Activated CD4-positive, alpha-beta T cell treated with anti-CD3 and anti-CD28 coated beads for 36 hours (primary cell): ENCODE results near the gene TLL2. TPM values are rescaled to one million over a fixed set of nuclear protein-coding genes. Genes with fewer than 3 reads are reported as not detected.

Experiments
- ATAC-seq: fragments of 200-7000 bp; cut with Tn5 transposase; one replicate; pipeline ENCODE4 v1.10.0; 2021; ENCODE audit warnings: mild to moderate bottlenecking, moderate library complexity
- CTCF ChIA-PET: fragments of 350-600 bp; sonication (Branson Sonifier 250); formaldehyde crosslinking; loops from one replicate; lab custom pipeline; 2021; ENCODE audit warnings: antibody characterized with exemption; lab: Charles Lee
- POLR2A ChIA-PET: fragments of 350-600 bp; sonication (Branson Sonifier 250); formaldehyde crosslinking; loops from one replicate; lab custom pipeline; 2021; ENCODE audit warnings: antibody characterized with exemption, inconsistent platforms; lab: Charles Lee
- DNase-seq: peaks from one replicate; pipeline ENCODE4 v3.0.0-alpha.2; 2020
- H3K27ac Mint-ChIP-seq: one replicate; pipeline ENCODE4 v1.8.0; 2021; ENCODE audit warnings: mixed read lengths
- H3K27me3 Mint-ChIP-seq: one replicate; pipeline ENCODE4 v1.8.0; 2021; ENCODE audit warnings: mixed read lengths
- H3K36me3 Mint-ChIP-seq: one replicate; pipeline ENCODE4 v1.8.0; 2021; ENCODE audit warnings: low read depth, mixed read lengths
- H3K4me1 Mint-ChIP-seq: one replicate; pipeline ENCODE4 v1.8.0; 2021; ENCODE audit warnings: mixed read lengths
- H3K4me3 Mint-ChIP-seq: one replicate; pipeline ENCODE4 v1.8.0; 2021; ENCODE audit warnings: mild to moderate bottlenecking, moderate library complexity, mixed read lengths
- H3K9me3 Mint-ChIP-seq: one replicate; pipeline ENCODE4 v1.8.0; 2021; ENCODE audit warnings: low read depth, mixed read lengths
- intact Hi-C, 2 experiments: fragments of 100-400 bp; cut with DNase I in 1 of 2; cut with micrococcal nuclease in 1 of 2; formaldehyde crosslinking; loops; one replicate each; pipeline versions ENCODE4 v1.14.2 to v1.15.1; 2022 to 2024; cut with DNase I, micrococcal nuclease
- total RNA-seq, 2 experiments: library from RNA; stranded (reverse); gene quantifications; one replicate each; pipeline ENCODE4 v1.2.3, GENCODE V29; 2021

Gene TLL2
- total RNA-seq, 2 experiments from 2014 or later, result 0.02 TPM; not detected in 1

- no peaks in the 10 kb centered on the region for H3K4me1 Mint-ChIP-seq
- H3K4me3 Mint-ChIP-seq, result no peak overlapping the region
- no peaks in the 10 kb centered on the region for H3K36me3 Mint-ChIP-seq
- no peak overlapping the region for H3K27ac Mint-ChIP-seq
- DNase-seq, result no peak
- CTCF ChIA-PET, result interaction anchor here (0.6 to 1.9 kb wide), 7 partner anchors 10 to 582 kb away, joined by 3 to 6 read pairs (median 4); no protein-coding TSS in a partner anchor
- H3K9me3 Mint-ChIP-seq, result no peaks in the 10 kb centered on the region
- H3K27me3 Mint-ChIP-seq, result peaks cover 8% of the 10 kb centered on the region
- POLR2A ChIA-PET, result no interaction called here
- intact Hi-C loops, result no loop called here
- ATAC-seq, result no peak
Measured at GRCh38 chr10:96416643-96417042, 97.1 kb downstream of the TLL2 start.

GRCh38 chr10:96415891-96416554 lies 97.7 kb downstream of the TLL2 start:
- peaks cover 10% of the 10 kb centered on the region for H3K27me3 Mint-ChIP-seq
- POLR2A ChIA-PET, result no interaction called here
- intact Hi-C loops, result no loop called here
- CTCF ChIA-PET, result interaction anchor here (0.6 to 1.9 kb wide), 6 partner anchors 20 to 353 kb away, joined by 3 to 7 read pairs (median 4); no protein-coding TSS in a partner anchor
- ATAC-seq, result no peak
- H3K4me1 Mint-ChIP-seq, result no peaks in the 10 kb centered on the region
- H3K27ac Mint-ChIP-seq, result no peak overlapping the region
- no peaks in the 10 kb centered on the region for H3K36me3 Mint-ChIP-seq
- no peak overlapping the region for H3K4me3 Mint-ChIP-seq
- DNase-seq, result no peak
- H3K9me3 Mint-ChIP-seq, result no peaks in the 10 kb centered on the region

- Mint-ChIP-seq H3K9me3 (no peaks in the 10 kb centered on the region), H3K4me3 (no peak overlapping the region), H3K27ac (no peak overlapping the region), H3K27me3 (peaks cover 10% of the 10 kb centered on the region), H3K4me1 (no peaks in the 10 kb centered on the region), H3K36me3 (no peaks in the 10 kb centered on the region)
- ChIA-PET POLR2A (no interaction called here), CTCF (interaction anchor here (0.6 to 1.9 kb wide), 5 partner anchors 40 to 354 kb away, joined by 3 to 7 read pairs (median 4); no protein-coding TSS in a partner anchor)
- DNase-seq (no peak), ATAC-seq (no peak)
- intact Hi-C loops, result no loop called here
Measured at GRCh38 chr10:96415150-96415890, 98.4 kb downstream of the TLL2 start.

GRCh38 chr10:96414303-96414702 lies 99.4 kb downstream of the TLL2 start:
- ChIA-PET POLR2A (no interaction called here), CTCF (interaction anchor here (2.0 kb wide), 1 partner anchor 39 kb away, joined by 6 read pairs; no protein-coding TSS in a partner anchor)
- Mint-ChIP-seq H3K27me3 (peaks cover 10% of the 10 kb centered on the region), H3K4me3 (no peak overlapping the region), H3K9me3 (no peaks in the 10 kb centered on the region), H3K36me3 (no peaks in the 10 kb centered on the region), H3K27ac (no peak overlapping the region), H3K4me1 (no peaks in the 10 kb centered on the region)
- intact Hi-C loops, result no loop called here
- ATAC-seq (no peak), DNase-seq (no peak)

GRCh38 chr10:96413151-96413787 lies 100.5 kb downstream of the TLL2 start:
- Mint-ChIP-seq H3K27ac (no peak overlapping the region), H3K36me3 (no peaks in the 10 kb centered on the region), H3K4me3 (no peak overlapping the region), H3K4me1 (no peaks in the 10 kb centered on the region), H3K9me3 (no peaks in the 10 kb centered on the region), H3K27me3 (peaks cover 12% of the 10 kb centered on the region)
- DNase-seq, result peak; percentile 10
- ATAC-seq, result no peak
- POLR2A ChIA-PET, result interaction anchor here (0.6 kb wide), 1 partner anchor 37 kb away, joined by 3 read pairs; no protein-coding TSS in a partner anchor
- CTCF ChIA-PET, result interaction anchor here (0.6 to 2.0 kb wide), 2 partner anchors 38 to 45 kb away, joined by 3 to 6 read pairs; no protein-coding TSS in a partner anchor
- intact Hi-C loops, result no loop called here

DNA sequence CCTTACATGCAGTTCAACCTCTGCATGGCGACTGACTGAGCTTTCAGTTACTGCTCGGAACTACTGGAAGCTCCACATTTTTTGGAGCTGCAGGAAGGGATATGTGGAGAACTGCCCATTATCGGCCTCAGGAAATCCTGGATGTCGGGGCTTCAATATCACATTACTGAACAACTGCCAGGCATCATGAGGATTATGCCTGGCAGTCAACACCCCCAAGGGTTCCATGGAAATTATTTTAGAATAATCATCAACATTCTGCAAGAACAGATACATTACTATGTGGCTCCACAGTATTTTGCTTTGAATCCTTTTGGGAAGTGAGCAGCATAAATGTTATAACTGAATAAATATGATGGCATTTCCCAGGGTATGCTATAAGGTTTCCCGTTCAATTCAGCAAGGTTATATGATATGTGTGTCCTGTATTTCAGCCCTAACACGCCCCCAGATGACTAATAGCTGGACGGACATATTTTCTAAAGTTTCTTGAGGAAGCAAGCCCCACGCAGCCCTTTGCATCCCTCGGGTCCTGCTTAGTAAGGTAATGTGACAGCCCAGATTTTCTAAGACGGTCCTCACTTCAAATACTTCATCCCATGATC lies 101.9 kb downstream of the TLL2 start:
- intact Hi-C loops, result no loop called here
- H3K9me3 Mint-ChIP-seq, result no peaks in the 10 kb centered on the region
- no peaks in the 10 kb centered on the region for H3K36me3 Mint-ChIP-seq
- no peak overlapping the region for H3K4me3 Mint-ChIP-seq
- ATAC-seq (no peak), DNase-seq (no peak)
- CTCF ChIA-PET, result no interaction called here
- H3K27me3 Mint-ChIP-seq, result peaks cover 18% of the 10 kb centered on the region
- POLR2A ChIA-PET, result no interaction called here
- H3K4me1 Mint-ChIP-seq, result no peaks in the 10 kb centered on the region
- H3K27ac Mint-ChIP-seq, result no peak overlapping the region

- ChIA-PET CTCF (interaction anchor here (0.6 kb wide), 1 partner anchor 134 kb away, joined by 3 read pairs; no protein-coding TSS in a partner anchor), POLR2A (no interaction called here)
- Mint-ChIP-seq H3K4me3 (no peak overlapping the region), H3K9me3 (no peaks in the 10 kb centered on the region), H3K27ac (no peak overlapping the region), H3K36me3 (no peaks in the 10 kb centered on the region), H3K27me3 (peaks cover 18% of the 10 kb centered on the region), H3K4me1 (no peaks in the 10 kb centered on the region)
- intact Hi-C loops, result no loop called here
- ATAC-seq (no peak), DNase-seq (no peak)
Measured at GRCh38 chr10:96410296-96410695, 103.4 kb downstream of the TLL2 start.

DNA sequence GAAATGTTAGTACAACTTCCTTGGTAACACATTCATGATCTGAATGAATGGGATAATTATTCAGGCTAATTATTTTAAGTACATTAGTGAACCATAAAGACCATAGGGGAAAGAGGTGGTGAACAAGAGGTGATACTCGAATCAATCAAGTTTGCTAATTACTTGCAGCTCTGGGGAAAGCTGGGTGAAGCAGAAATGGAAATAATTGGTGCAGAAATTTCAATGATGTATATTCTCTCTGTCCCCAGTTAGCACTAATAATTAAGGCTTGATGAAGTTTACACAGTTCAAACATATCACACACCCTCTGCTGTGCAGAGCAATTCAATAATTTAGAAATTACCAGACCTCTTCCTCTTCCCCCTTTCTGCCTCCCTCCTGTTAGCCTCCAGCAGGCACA lies 105.5 kb downstream of the TLL2 start:
- peaks cover 18% of the 10 kb centered on the region for H3K27me3 Mint-ChIP-seq
- H3K4me3 Mint-ChIP-seq, result no peak overlapping the region
- H3K27ac Mint-ChIP-seq, result no peak overlapping the region
- POLR2A ChIA-PET, result no interaction called here
- CTCF ChIA-PET, result interaction anchor here (1.2 kb wide), 1 partner anchor 11 kb away, joined by 3 read pairs; no protein-coding TSS in a partner anchor
- H3K4me1 Mint-ChIP-seq, result no peaks in the 10 kb centered on the region
- DNase-seq (no peak), ATAC-seq (no peak)
- no peaks in the 10 kb centered on the region for H3K9me3 Mint-ChIP-seq
- no peaks in the 10 kb centered on the region for H3K36me3 Mint-ChIP-seq
- intact Hi-C loops, result no loop called here

DNA sequence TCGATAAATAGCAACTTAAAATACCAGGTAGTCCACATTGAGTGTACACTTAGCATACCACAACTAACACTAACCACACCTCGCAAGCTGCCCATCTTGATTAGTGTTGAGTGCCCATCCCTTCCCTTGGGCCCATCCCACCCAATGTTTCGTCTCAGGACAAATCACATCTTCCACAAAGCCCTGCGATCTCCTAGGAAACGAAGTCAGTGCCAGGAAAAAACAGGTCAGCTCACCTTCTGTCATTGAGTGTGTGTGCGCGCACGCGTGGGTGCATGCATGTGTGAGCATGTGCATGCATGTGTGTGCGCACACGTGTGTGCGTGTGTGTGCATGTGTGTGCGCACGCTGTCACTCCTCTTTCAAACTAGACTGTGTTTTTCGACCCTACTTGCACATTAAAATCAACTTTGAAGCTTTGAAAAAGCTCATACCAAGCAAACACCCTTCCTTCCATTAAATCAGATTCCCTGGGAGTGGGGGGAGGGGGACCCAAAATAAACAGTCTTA lies 106.1 kb downstream of the TLL2 start:
- Mint-ChIP-seq H3K27ac (no peak overlapping the region), H3K4me1 (no peaks in the 10 kb centered on the region), H3K4me3 (no peak overlapping the region), H3K27me3 (peaks cover 17% of the 10 kb centered on the region), H3K9me3 (no peaks in the 10 kb centered on the region), H3K36me3 (no peaks in the 10 kb centered on the region)
- intact Hi-C loops, result no loop called here
- DNase-seq (no peak), ATAC-seq (no peak)
- ChIA-PET CTCF (interaction anchor here (1.2 kb wide), 1 partner anchor 11 kb away, joined by 3 read pairs; no protein-coding TSS in a partner anchor), POLR2A (no interaction called here)

DNA sequence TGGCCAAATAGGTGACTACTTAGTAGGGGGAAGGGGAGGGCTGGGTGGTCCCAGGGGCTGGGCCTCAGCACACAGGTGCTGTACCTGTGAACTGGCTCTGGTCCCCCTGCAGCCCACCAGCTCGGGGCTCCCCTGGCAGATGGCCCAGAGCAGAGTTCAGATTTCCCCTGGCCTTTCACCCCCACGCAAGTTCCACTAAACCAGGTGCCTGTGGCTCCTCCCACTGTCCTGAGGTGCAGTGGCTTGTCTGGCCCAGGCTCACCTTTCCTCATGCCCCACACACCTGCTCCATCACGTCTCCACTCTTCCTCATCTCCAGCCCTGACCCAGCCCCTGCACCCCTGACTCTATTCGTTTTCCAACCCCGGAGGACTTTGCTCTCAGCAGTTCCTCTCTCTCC lies 107.6 kb downstream of the TLL2 start:
- Mint-ChIP-seq H3K4me1 (no peaks in the 10 kb centered on the region), H3K4me3 (no peak overlapping the region), H3K9me3 (no peaks in the 10 kb centered on the region), H3K27ac (no peak overlapping the region), H3K27me3 (peaks cover 12% of the 10 kb centered on the region), H3K36me3 (no peaks in the 10 kb centered on the region)
- intact Hi-C loops, result no loop called here
- ChIA-PET CTCF (interaction anchor here (0.9 kb wide), 1 partner anchor 10 kb away, joined by 4 read pairs; no protein-coding TSS in a partner anchor), POLR2A (no interaction called here)
- DNase-seq (no peak), ATAC-seq (no peak)
